SIG-M5 treated with dmso at 0.1 percent for 504 hours (cell line): ENCODE measurements around the gene TMEM42.
"Not testable (repeated sequence)": the region's sequence is repeated elsewhere in the genome, so short reads cannot be mapped to it uniquely, and the experiment has no call there.

Experiments
- DNase-seq: peaks from one replicate; lab custom pipeline; 2025; ENCODE audit not compliant: unreplicated experiment; lab: John Stamatoyannopoulos, UW

TMEM42 gene

DNA sequence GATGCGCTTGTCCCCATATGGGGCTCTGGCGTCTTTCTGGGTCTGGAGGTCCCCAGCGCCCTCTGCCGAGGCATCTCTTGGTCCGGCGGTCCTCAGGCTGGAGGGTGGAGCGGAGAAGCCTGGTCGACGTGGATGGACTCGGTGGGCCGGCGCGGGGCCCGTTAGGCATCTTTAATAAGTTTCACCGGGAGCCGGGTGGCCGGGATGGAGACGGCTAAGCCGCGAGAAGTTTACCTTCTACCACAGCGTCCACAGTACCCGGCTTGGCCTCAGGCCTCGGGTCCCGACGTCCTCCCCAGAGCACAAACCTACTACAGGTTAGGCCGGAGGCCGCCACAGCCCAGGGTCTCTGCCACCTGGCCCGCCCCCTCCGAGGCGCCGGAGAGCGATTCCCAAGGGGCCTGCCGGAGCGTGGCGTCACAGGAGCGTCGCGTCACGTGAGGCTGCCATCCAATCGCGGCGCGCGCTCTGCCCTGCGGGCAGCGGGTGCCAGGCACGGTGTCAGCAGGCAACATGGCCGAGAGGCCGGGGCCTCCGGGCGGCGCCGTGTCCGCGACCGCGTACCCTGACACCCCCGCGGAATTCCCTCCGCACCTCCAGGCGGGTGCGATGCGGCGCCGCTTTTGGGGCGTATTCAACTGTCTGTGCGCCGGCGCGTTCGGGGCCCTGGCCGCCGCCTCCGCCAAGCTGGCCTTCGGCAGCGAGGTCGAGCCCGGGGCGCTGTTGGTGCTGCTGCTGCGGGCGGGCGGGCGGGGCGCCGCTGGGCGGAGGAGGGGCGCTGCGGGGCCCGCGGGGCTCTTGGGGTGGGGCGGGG lies at the start of gene TMEM42:
Gene TMEM42, plus strand, starts transcription at position 501 of the 814 bp plus-strand sequence. Its CDS starts 13 bp downstream, at position 514.
- peak; percentile 83 for DNase-seq

GRCh38 chr3:44814751-44815150 lies 47.0 kb upstream of the TMEM42 start:
- no peak for DNase-seq

GRCh38 chr3:44816334-44816733 lies 45.4 kb upstream of the TMEM42 start:
- DNase-seq, result not testable (repeated sequence)

DNA sequence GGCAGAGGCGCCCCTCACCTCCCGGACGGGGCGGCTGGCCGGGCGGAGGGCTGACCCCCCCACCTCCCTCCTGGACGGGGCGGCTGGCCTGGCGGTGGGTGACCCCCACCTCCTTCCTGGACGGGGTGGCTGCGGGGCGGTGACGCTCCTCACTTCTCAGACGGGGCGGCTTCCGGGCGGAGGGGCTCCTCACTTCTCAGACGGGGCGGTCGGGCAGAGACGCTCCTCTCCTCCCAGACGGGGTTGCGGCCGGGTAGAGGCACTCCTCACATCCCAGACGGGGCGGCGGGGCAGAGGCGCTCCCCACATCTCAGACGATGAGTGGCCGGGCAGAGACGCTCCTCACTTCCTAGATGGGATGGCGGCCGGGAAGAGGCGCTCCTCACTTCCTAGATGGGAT lies 40.5 kb upstream of the TMEM42 start:
- DNase-seq, result not testable (repeated sequence)

DNA sequence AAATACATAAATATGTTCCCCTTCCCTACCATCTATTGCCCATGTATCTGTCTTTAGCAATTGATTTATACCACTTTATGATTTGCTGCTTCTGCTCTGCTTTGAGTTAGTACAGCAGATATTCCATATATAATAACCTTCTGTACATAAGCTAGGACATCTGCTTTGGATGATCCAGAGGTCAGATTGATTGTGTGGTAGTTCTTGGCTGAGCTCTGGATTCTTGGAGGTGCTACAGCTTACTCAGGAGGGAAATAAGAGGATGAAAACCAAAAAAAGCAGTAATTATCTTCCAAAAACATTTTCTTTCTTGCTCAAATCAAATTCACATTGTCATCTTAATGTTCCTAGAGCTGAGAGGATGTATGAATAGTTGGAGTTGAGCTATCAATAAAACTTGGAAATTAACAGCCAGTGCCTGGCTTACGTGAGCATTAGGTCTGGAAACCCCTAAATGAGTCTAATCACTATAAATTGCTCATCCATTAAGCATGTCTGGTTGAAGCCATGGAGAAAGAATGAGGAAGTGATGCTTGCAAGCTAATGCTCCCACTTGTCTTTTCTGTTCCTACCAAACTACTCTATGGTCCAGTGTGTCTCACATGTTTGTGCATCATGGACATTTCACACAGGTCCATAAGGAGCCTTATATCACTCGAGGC lies 36.3 kb upstream of the TMEM42 start:
- peak; percentile 9 for DNase-seq

- DNase-seq, result no peak
Observed at GRCh38 chr3:44827196-44827595, 34.5 kb upstream of the TMEM42 start.

GRCh38 chr3:44831232-44831631 lies 30.5 kb upstream of the TMEM42 start:
- no peak for DNase-seq

DNA sequence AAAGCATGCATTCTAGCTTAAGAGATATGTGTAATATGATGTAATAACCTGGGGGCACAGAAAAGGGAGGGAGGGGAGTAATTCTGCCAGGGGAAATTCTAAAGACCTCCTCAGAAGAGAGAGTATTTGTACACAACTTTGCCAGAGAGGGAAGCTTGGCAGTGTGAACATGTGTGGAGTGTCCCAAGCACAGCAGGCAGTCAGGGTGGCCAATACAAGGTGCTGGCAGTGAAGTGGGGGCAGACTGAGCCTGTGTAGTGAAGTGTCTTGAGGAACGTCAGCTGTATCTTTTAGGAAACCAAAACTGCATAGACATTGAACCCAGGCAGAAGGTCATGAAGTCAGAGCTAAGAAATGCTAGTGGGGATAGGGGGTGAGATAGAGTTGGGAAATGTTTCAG lies 29.7 kb upstream of the TMEM42 start:
- no peak for DNase-seq

DNA sequence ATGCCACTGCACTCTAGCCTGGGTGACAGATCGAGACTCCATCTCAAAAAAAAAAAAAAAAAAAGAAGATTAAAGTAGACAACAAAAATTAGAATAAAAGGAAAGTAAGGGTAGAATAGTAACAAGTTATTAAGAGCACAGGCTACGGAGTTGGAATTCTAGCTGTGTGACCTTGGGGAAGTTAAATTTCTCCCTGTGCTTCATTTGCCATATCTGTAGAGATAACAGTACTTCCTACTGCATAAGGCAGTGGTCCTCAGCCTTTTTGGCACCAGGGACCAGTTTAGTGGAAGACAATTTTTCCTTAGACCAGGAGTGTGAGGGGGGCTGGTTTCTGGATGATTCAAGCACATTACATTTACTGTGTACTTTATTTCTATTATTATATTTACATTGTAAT lies 28.7 kb upstream of the TMEM42 start:
- no peak for DNase-seq

DNA sequence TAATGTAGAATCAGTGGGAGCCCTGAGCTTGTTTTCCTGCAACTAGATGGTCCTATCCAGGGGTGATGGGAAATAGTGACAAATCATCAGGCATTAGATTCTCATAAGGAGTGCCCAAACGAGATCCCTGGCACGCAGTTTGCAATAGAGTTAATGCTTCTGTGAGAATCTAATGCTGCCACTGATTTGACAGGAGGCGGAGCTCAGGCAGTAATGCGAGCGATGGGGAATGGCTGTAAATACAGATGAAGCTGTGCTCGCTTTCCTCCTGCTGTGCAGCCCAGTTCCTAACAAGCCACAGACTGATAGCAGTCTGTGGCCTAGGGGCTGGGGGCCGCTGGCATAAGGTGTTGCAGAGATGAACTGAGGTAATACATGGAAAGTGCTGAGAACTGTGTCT lies 28.3 kb upstream of the TMEM42 start:
- DNase-seq, result no peak

DNA sequence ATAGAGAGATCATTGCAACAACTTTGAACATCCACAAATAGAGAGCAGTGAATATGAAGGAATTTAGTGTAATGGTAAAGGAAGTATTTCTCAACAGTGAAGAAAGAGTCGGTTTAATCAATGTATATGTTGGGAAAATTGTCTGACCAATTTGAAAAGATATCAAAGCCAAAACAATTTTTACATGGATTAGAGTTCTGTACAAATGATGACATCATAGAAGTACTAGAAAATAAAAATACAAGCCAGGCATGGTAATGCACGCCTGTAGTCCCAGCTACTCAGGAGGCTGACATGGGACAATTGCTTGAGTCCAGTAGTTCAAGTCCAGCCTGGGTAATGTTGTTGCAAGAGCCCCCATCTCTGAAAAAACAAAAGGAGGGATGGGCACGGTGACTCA lies 26.0 kb upstream of the TMEM42 start:
- DNase-seq, result no peak

GRCh38 chr3:44842376-44842775 lies 19.3 kb upstream of the TMEM42 start:
- DNase-seq, result no peak

DNA sequence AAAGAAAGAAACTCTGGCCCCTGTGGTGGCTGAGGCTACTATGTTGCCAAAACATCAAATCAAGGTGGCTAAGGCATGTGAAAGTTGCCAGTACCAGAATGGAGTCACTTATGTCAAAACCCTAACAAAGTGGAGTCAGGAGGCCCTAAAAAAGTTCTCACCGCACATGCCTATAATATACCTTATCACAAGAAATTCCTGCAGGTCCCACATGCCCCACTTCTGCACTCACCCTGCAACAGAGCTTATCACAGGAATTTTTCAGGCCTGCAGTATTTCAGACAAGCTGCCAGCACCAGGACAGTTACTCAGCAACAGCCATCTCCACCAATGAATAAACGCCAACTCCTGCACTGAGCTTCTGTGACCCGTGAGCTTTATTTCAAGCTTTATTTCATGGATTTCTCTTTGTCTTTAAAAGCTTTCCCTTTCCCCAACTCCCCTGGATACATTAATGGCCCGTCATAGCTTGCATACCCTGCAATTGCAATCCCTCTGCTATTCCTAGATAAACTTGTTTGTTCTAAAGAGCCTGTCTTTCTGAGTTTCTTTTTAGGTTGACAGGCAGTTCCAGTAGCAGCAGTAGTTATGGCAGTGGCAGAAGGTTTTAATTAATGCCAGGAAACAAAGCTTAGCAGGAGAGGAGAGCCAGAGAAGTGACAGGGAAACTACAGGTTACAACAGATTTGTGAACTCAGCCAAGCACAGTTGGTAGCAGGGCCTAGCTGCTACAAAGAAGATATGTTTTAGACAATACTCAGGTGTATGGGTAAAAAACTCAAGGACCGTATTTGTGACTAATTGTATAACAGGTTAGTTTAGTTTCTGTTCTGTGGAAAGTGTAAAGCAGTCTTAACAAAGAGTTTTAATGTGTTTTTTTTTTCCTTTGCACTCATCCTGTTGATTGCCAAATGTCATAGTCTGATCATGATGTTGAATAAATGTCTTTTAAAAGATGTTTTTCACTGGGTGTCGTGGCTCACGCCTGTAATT lies 15.9 kb upstream of the TMEM42 start:
- DNase-seq, result no peak

DNA sequence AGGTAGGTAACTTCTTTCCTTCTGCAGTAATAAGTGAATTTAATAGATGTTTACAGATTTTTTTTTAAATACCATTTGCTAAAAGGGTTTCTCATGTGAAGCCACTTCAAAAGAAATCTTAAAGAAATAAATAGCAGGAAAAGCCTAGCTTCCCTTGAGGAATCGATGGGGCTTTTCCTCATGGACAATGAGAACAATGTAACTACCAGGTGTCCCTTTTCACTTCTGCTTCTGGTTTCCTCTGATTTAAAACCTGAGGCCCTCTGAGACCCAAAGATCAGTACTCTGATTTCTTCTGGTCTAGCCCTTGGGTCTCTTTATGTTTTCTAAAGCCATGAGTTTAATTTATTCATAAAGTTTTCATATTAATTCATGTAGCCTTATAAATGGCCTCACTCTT lies 13.1 kb upstream of the TMEM42 start:
- no peak for DNase-seq

DNA sequence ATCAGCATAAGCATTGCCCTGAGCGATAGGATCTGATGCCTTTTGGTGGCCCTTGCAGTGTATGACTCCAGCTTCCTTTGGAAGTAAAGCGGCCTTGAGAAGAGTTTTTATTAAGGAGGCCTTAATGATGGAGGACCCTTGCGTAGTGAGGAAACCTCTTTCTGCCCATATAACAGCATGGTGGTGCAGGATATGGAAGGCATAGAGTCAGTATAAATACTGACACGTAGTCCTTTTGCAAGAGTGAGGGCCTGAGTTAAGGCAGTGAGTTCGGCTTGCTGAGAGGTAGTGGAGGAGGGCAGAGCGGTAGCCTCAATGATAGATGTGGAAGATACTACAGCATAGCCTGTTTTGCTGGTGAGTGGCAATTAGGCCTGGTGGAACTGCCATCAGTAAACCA lies 5.0 kb upstream of the TMEM42 start:
- not testable (repeated sequence) for DNase-seq

DNA sequence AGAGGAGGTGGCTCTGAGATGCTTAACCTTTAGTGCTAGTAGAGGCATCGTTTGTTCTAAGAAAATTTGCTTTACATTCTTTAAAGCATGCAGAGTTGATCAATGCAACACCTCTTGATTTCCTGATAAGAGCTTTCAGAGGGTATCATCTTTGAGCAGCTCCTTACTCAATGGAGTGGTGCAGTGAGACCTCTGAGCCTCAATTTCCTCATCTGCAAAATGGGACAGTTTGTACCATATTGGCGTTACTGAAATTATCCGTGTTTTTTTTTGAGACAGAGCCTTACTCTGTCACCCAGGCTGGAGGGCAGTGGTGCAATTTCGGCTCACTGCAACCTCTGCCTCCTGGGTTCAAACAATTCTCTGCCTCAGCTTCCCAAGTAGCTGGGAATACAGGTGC lies 1.6 kb upstream of the TMEM42 start:
- no peak for DNase-seq

DNA sequence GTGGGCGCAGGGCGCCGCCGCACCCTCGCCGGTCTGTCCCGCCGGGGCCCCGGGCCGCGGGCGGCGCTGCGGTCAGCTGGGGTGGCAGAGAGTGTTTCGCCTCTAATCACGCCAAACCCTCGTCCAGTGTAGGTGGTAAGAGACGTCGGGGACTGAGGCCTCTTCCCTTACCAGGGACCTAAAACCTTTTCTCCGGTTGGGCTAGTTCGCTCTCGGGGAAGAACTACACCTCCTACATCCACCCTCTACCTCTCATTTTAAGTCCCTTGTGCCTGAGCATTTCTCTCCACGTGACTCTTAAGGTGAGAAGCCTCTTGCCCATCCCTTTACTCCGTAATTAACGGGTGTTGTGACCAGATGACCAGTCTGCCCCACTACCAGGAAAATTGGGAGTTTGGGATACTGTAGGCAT lies 520 bp downstream of the TMEM42 start:
- peak; percentile 30 for DNase-seq

GRCh38 chr3:44865272-44866035 lies 3.7 kb downstream of the TMEM42 start:
- DNase-seq, result no peak

GRCh38 chr3:44867421-44868111 lies 5.9 kb downstream of the TMEM42 start:
- no peak for DNase-seq
